ENCODE data around the gene LEKR1.

LEKR1 gene

DNA sequence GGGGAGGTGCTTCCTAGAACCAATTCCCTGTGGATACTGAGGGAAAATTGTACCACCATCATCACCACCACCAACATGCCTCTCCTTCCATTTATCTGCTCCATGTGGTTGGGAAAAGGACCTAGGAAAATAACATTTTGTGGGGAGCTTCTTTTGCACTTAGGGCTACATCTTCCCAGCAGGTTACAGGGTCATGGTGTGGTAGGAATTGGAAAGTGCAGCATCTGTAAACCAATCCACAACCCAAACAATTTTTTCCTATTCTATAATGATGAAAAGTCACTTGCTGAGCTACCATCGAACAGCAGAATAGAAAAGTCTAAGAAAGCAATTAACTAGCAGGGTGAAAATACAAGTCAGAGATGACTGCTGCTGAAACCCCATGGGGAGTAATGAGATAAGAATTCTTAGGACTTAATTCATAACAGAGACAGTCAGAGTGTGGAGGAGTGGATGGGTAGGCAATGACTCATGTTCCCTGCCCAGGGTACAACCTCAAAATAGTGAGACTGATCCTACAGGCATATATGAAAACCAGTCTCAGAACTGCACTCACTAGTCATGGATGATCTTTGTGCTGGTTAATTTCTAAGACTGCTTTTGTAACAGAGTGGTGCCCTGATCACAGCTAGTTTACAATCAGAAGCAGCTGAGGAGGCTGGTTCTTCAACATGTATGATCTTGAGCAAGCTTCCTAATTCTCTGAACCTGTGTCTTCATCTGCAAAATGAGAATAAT lies 38.1 kb upstream of the LEKR1 start:
- TF ChIP-seq, protein P1, sequence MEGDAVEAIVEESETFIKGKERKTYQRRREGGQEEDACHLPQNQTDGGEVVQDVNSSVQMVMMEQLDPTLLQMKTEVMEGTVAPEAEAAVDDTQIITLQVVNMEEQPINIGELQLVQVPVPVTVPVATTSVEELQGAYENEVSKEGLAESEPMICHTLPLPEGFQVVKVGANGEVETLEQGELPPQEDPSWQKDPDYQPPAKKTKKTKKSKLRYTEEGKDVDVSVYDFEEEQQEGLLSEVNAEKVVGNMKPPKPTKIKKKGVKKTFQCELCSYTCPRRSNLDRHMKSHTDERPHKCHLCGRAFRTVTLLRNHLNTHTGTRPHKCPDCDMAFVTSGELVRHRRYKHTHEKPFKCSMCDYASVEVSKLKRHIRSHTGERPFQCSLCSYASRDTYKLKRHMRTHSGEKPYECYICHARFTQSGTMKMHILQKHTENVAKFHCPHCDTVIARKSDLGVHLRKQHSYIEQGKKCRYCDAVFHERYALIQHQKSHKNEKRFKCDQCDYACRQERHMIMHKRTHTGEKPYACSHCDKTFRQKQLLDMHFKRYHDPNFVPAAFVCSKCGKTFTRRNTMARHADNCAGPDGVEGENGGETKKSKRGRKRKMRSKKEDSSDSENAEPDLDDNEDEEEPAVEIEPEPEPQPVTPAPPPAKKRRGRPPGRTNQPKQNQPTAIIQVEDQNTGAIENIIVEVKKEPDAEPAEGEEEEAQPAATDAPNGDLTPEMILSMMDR (IDR thresholded peaks at IDR 0.05; ENCODE audit: borderline replicate concordance, control extremely low read depth, extremely low read depth, insufficient read depth, missing control alignments): no peak
- peak; percentile 32 for DNase-seq (ENCODE audit: low spot score)
- in situ Hi-C loops (cut with MboI; ENCODE audit: low sequenced_read_pairs, unreplicated experiment): no loop called here

DNA sequence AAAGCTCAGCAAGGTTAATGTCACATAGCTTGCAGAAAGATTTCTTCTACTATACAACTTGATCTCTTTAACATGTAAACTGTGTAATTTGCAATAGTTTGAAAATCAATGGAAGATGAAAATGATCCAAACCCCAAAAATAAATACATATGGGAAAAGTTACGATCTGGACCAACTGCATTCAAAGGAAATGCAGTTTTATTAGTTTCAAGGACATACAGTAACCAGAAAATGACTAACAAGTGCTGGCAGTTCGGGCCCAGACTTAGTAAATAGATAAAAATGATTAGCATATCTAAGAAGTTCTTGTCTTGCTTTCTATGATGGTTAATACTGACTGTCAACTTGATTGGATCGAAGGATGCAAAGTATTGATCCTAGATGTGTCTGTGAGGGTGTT lies 37.3 kb upstream of the LEKR1 start:
- DNase-seq (ENCODE audit: low spot score): no peak
- TF ChIP-seq, protein P1 (IDR thresholded peaks at IDR 0.05; ENCODE audit: borderline replicate concordance, control extremely low read depth, extremely low read depth, insufficient read depth, missing control alignments): no peak
- in situ Hi-C loops (cut with MboI; ENCODE audit: low sequenced_read_pairs, unreplicated experiment): no loop called here

- TF ChIP-seq, protein P1 (IDR thresholded peaks at IDR 0.05; ENCODE audit: borderline replicate concordance, control extremely low read depth, extremely low read depth, insufficient read depth, missing control alignments): no peak
- no peak for DNase-seq (ENCODE audit: low spot score)
- in situ Hi-C loops (cut with MboI; ENCODE audit: low sequenced_read_pairs, unreplicated experiment): no loop called here
Measured at GRCh38 chr3:156790156-156790555, 36.0 kb upstream of the LEKR1 start.

GRCh38 chr3:156792114-156792513 lies 34.0 kb upstream of the LEKR1 start:
- TF ChIP-seq, protein P1 (IDR thresholded peaks at IDR 0.05; ENCODE audit: borderline replicate concordance, control extremely low read depth, extremely low read depth, insufficient read depth, missing control alignments): no peak
- in situ Hi-C loops (cut with MboI; ENCODE audit: low sequenced_read_pairs, unreplicated experiment): no loop called here
- no peak for DNase-seq (ENCODE audit: low spot score)

DNA sequence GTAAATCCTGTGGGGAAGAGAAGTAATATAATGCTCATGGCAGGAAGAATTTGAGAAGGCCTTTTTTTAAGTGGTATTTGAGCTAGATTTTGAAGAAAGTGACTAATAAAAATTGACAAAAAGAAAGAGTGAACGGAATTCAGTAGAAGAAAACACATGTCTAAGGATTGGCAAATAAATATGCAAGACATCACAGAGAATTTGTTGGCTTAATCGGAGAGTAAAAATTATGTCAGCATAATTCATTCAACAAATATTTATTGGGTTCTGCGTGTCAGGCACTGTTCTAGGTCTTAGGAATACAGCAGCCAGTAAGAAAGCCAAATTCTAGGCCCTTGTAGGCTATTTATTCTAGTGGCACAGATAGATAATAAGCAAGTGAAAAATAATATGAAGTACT lies 33.6 kb upstream of the LEKR1 start:
- in situ Hi-C loops (cut with MboI; ENCODE audit: low sequenced_read_pairs, unreplicated experiment): no loop called here
- TF ChIP-seq, protein P1 (IDR thresholded peaks at IDR 0.05; ENCODE audit: borderline replicate concordance, control extremely low read depth, extremely low read depth, insufficient read depth, missing control alignments): no peak
- no peak for DNase-seq (ENCODE audit: low spot score)

- no peak for DNase-seq (ENCODE audit: low spot score)
- in situ Hi-C loops (cut with MboI; ENCODE audit: low sequenced_read_pairs, unreplicated experiment): no loop called here
Measured at GRCh38 chr3:156792945-156793344, 33.2 kb upstream of the LEKR1 start.

More at GRCh38 chr3:156792945-156793344, 33.2 kb upstream of the LEKR1 start:
- TF ChIP-seq, protein P1 (IDR thresholded peaks at IDR 0.05; ENCODE audit: borderline replicate concordance, control extremely low read depth, extremely low read depth, insufficient read depth, missing control alignments): no peak
